Activated T-cell treated with anti-CD3 and anti-CD28 coated beads for 24 hours (primary cell): ENCODE results near the gene TMEM244.
"Not testable (repeated sequence)": the region's sequence is repeated elsewhere in the genome, so short reads cannot be mapped to it uniquely, and the experiment has no call there.

ENCODE experiments used
- DNase-seq: peaks from one replicate; pipeline ENCODE4 v3.0.0-alpha.2; 2020; ENCODE audit warnings: low read depth

The TMEM244 gene

GRCh38 chr6:129807141-129807540 is 54.0 kb downstream of the TMEM244 start:
- DNase-seq: not testable (repeated sequence)

- not testable (repeated sequence) for DNase-seq
Observed at GRCh38 chr6:129802920-129803319, 58.2 kb downstream of the TMEM244 start.

GRCh38 chr6:129801909-129802308 is 59.2 kb downstream of the TMEM244 start:
- DNase-seq: no peak

GRCh38 chr6:129795261-129795660 is 65.9 kb downstream of the TMEM244 start:
- DNase-seq: no peak

GRCh38 chr6:129793447-129793846 is 67.7 kb downstream of the TMEM244 start:
- no peak for DNase-seq

- DNase-seq: no peak
Observed at GRCh38 chr6:129792049-129792448, 69.1 kb downstream of the TMEM244 start.

- no peak for DNase-seq
Observed at GRCh38 chr6:129790785-129791184, 70.3 kb downstream of the TMEM244 start.

- DNase-seq: no peak
Observed at GRCh38 chr6:129789974-129790373, 71.1 kb downstream of the TMEM244 start.

- DNase-seq: no peak
Observed at GRCh38 chr6:129787816-129788215, 73.3 kb downstream of the TMEM244 start.

GRCh38 chr6:129786548-129786947 is 74.6 kb downstream of the TMEM244 start:
- DNase-seq: no peak

GRCh38 chr6:129785756-129786135 is 75.4 kb downstream of the TMEM244 start:
- DNase-seq: no peak

GRCh38 chr6:129785047-129785755 is 75.9 kb downstream of the TMEM244 start:
- DNase-seq: no peak
